SIG-M5 treated with dmso at 0.1 percent for 504 hours (cell line): ENCODE measurements around the gene TRIM17.

Experiments
- DNase-seq: peaks from one replicate; lab custom pipeline; 2025; ENCODE audit not compliant: unreplicated experiment; lab: John Stamatoyannopoulos, UW

Gene TRIM17

GRCh38 chr1:228416217-228416933 is at the start of gene TRIM17:
TSS of gene TRIM17 (minus strand) at chr1:228416861. CDS start at chr1:228415072, 1,789 bp downstream.
- DNase-seq = no peak

DNA sequence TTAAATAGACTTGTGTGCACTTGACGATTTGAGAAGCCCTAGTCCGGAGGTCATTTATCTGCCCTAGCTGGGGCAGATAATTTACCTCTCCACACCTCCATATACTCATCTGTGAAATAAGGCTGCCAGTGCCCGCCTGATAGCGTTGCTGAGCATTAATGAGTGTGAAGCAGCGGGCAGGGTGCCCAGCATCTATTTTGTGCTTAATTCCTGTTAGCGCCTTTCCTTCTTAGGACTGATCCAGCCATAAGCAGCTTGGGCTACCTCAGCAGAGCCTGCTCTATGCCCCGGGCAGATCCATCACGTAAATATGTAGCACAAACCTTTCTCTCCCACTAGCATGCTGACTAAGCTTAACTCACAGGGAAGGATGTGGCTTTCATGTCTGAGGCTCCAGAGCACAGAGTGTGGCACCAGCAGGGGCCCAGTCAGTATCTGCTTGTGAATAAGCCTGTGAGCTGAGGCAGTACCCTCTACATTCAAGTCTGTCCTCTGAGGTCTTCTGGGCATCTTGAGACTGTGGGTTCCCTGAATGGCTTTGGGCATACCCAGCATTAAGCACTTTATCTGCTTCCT is 49.0 kb upstream of the TRIM17 start:
- no peak for DNase-seq

DNA sequence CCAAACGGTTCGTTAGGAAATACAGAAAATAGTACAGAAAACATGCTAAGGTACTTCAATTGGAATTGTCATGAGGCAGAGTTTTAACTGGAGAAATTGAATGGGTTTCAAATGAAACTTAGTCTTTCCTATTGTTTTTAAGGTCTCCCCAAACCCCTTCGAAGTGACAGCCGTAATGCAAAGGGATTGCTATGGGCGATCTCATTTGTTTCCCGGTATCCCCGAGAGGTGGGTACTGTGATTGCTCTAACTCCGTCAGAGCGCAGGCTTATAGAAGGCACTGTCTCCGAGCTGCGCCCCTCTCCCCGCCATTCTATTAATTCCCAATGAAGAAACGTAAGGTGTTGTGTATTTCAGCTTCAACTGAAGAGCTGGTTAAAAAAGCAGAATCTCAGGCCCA is 48.5 kb upstream of the TRIM17 start:
- no peak for DNase-seq

DNA sequence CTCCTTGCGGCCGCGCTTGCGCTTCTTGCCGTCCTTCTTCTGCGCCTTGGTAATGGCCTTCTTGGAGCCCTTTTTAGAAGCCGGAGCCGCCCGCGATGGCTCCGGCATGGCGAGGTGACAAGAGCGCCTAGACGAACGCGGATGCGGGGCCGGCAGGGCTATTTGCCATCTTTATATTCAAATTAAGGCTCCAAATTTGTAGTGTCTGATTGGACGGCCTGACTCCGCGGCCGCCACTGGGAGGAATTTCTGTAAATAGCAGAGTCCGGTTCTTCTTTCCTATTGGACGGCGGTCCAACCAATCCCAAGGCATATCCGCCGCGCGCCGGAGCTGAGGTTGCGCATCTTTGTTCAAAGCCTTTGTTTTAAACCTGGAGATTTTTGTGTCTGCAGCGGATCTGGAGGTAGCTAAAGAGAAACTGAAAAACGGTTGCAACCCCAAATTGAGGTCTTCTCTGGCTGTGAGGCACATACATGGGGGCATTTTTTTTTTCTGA is 47.9 kb upstream of the TRIM17 start:
- no peak for DNase-seq

DNA sequence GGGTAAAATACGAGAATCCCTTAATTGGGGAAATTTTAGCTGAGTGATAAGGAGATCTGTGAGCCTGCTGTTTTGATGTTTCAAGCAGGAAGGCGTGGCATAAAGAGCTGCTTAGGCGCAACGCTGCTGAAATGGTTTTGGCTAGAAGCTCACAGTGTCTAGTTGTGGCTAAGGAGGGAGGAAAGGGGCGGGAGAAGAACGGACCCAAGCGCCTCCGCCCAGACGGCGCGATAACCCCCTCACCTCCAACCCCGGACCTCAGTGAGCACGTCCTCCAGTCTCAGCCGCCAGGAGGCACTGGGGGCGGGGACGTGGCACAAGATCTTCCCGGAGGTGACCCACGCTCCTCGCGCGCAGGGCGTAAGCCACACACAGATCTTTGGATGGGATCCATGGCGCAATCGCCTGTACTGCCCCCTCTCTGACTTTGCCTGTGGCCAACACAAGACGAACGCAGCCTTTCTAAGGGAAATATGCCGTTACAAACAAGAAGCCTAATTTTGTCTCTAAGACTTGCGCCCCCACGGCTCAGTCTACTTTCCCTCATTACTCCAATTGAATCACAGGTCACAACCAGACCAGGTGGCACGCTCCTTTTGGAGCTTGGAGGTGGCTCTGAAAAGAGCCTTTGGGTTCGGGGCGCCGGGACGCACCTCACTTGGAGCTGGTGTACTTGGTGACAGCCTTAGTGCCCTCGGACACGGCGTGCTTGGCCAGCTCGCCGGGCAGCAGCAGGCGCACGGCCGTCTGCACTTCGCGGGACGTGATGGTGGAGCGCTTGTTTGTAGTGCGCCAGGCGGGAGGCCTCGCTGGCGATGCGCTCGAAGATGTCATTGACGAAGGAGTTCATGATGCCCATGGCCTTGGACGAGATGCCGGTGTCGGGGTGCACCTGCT is 47.1 kb upstream of the TRIM17 start:
- DNase-seq = peak; percentile 90

DNA sequence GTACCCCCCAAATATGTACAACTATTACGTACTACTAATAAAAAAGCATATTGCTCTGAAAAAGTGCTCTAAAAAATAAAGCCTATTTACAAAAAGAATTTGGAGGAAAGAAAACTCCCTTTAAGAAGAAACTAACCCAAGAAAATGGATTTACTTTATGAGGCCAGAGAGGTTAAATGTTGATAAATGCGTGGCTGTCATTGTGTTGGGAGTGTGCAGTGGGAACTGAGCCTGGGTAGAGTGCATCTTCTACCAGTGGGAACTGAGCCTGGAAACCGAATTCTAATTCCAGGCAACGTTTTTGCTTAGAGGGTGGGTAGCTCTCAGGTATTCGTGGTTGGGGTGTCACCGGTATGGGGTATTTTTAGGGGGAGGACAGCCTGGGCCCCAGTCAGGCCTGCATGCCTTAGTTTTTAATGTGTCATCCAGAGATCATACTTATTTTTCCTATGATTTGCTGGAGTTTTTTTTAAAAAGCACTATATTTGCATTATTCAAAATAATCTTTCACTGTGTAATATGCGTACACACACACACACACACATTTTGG is 46.4 kb upstream of the TRIM17 start:
- no peak for DNase-seq

GRCh38 chr1:228462560-228462959 is 45.9 kb upstream of the TRIM17 start:
- no peak for DNase-seq

DNA sequence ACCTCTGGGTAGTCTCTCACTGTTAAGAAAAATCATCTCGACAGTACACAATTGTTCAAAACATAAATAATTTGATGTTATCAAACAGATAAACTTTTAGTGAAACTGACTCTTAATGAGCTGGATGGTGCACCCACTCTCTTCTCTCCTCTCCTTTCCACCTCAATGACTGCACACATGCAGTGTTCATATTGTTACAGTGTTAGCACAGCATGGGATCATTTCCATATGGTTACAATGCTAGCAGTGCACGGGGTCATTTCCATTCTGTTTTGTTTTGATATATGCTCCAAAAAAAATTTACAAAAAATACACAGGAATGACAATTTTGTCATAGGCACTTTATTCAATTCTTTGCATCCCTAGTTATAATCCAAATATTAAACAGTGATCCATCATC is 44.2 kb upstream of the TRIM17 start:
- no peak for DNase-seq

GRCh38 chr1:228459091-228459993 is 42.7 kb upstream of the TRIM17 start:
- DNase-seq = peak; percentile 86

- DNase-seq = peak; percentile 100
Observed at GRCh38 chr1:228457396-228458176, 40.9 kb upstream of the TRIM17 start.

GRCh38 chr1:228457017-228457395 is 40.3 kb upstream of the TRIM17 start:
- DNase-seq = peak; percentile 76

- no peak for DNase-seq
Observed at GRCh38 chr1:228456252-228457016, 39.8 kb upstream of the TRIM17 start.

- DNase-seq = no peak
Observed at GRCh38 chr1:228455715-228456114, 39.1 kb upstream of the TRIM17 start.

DNA sequence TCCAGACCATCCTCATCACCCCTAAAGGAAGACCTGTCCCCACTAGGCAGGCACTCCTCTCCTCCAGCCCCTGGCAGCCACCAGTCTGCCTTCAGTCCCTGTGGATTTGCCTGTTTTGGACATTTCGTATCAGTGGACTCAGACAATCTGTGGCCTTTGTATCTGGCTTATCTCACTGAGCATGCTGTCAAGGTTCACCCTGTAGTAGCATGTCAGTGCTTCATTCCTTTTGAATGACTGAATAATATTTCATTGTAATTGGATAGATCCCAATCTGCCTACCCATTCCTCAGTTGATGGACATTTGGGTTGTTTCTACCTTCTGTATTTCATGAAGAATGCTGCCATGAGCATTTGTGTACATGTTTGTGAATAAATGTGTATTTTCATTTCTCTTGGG is 37.6 kb upstream of the TRIM17 start:
- DNase-seq = no peak

DNA sequence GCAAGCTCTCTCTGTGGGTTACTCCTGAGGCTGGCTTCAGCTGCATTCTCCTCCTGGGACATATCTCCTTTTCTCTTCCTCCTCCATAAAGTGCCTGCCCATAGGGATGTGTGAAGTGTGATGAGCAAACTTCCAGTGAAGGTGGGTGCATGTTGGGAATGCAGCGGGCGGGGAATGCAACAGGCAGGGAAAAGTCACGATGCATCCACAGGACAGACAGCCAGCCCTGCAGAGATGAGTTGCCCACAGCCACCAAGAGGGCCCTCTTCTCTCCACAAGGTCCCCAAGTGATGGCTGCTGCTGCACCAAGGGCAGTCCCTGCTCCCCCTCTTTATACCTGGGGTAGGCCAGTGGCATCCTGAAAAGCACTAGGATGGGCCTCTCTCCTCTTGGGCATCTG is 37.0 kb upstream of the TRIM17 start:
- DNase-seq = no peak

DNA sequence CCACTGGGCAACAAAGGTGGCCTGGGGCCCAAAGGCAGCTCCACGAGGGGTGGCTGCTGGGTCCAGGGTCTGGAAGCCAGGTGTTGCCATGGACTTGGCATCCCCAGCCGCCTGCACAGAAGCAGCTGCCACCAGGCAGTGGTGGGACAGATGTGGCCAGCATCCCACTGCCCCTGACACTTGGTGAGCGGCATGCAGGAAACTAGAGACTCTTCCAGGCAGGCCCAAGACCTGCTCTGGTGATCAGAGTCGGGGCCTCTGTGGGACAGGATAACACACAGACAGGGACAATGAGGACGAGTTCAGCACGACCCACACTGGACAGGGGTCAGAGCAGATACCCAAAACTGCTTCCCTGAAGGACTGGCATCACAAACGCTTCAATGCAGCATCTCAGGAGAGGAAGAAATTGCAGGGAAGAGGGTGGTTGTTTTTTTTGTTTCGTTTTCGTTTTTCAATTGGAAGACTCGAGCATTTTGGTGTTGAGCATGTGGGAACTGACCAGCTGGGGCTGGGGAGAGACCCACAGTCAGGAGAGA is 36.4 kb upstream of the TRIM17 start:
- no peak for DNase-seq

DNA sequence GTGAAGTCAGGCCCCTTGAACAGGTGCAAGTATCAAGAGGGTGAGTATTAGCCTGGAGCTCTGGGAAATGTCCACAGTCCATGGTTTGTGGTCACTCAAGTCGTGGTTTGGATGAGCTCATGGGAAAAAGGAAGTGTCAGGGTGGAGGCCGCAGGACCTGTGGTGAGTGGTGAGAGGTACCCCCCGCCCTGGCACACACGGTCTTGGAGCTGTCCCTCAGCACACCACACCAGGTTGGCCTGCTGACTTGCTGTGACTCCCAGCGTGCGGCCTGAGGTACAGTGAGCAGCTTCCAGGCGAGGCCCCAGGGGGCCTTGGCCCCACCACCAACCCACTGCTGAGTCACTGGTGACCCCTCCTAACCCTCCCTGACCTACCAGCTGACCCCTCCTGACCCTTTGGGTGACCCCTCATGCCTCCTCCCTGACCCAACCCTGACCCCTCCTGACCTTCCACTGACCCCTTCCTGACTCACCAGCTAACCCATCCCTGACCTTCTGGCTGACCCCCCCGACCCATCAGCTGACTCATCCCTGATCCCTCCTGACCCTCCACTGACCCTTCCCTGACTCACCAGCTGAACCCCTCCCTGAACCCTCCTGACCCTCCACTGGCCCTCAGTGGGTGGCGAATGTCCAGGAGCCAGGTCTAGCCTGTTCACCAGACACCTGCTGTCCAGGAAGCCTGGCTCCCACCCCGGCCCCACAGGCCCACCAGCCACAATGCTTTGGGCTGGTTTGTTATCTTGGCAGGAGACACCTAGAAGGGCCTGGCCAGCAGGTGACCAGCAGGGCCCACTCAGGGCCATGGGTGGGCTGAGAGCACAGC is 35.7 kb upstream of the TRIM17 start:
- DNase-seq = no peak

GRCh38 chr1:228450200-228450599 is 33.5 kb upstream of the TRIM17 start:
- no peak for DNase-seq
